HG03457 (cell line): ENCODE results near the gene MYORG.

Experiments used
- ATAC-seq: cut with Tn5 transposase; IDR thresholded peaks from one replicate; pipeline ENCODE4 v1.9.1; 2021; ENCODE audit warnings: moderate number of reproducible peaks; ENCODE audit not compliant: unreplicated experiment

Gene MYORG

DNA sequence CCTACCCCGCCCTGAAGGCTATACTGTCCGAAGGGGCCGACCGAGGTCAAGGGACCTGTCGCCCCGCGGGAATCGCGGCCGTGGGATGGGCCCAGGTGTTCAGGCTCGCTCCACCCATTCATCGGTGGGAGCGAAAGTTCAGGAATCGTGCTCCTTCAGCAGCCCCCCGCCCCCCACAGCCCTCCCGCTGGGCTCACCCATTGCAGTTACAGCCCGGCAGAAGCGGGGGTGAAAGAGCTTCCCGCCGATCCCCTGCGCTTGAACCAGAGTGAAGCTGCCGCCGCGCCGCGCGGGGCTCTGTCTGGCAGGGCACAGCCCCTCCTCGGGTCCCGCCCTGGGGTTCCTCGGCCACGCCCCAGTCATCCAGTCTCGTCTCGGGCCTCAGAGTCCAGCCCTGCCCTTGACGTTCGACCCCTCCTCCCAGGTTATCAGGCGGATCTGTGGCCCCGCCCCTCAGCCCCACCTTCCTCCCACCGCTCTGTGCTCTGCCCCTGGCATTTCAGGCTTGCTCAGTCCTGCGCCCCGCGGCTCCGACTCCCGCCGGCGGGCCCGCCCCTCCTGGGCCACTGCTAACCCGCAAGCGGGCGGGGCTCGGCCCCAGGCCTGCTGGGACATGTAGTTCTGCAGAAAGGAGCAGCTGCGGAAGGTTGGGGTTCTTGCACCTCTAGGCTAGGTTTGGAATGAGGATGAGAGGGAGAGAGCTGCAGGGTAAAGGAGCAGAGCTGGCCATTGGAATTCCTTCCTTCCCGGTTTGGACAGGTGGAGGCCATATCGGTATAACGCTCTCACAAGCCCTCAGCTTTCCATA is at the start of gene MYORG:
Gene MYORG, minus strand, starts transcription at position 303 of the 808 bp plus-strand sequence. CDS start 3,955 bp downstream, outside the sequence.
- ATAC-seq, result peak; percentile 67

DNA sequence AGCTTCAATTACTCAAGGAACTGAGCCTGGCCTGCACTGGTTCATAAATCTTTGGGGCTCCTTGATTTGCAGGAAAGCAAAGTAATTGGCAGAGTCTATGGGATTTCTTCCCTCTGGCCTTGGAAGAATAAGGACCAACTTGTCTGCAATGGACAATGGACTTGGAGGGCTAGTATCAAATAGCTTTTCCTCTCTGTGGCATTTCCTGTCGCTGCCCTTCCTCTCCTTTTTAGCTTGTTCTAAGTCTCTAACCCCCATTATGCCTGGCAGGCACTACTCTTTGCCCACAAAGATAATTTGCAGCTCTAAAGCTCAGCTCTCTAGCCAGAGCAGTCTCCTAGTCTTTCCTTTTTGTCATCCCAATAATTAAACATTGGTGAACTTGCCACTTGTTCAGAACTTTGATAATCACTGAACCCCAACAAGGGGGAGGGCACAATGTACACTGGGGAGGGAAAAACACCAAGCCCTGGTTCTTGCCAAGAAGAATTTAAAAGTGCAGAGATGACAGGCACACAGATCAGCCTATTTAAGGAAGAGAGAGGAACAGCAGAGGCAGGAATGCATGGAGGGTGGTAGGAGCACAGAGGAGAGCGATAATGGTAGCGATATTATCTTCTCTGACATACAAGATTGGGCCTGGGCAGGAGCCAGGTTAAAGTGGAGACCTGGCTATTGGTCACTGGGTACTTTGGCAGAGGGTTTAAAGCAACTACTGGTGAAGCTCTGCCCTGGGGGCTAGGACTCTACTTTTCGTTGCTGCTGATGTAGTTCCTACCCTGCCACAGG is 43.2 kb upstream of the MYORG start:
- ATAC-seq, result no peak

DNA sequence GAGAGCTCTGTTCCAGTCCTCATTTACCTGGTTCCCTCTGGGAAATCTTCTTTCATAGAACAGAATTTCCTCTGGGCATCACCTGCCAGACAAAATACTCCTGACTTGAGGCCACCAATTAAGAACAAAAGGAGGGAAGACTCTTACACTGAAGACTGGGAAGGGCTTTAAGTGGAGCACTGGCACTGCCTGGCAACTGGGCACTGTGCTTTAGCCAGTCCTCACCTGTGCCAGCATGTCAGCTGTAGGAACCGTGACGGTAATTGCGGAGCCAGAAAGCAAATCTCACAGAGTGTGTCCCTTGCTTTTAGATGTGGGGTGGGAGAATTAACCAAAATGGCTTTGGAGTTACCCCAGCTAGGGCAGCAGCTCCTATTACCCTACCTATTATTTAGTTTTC is 41.0 kb upstream of the MYORG start:
- no peak for ATAC-seq

DNA sequence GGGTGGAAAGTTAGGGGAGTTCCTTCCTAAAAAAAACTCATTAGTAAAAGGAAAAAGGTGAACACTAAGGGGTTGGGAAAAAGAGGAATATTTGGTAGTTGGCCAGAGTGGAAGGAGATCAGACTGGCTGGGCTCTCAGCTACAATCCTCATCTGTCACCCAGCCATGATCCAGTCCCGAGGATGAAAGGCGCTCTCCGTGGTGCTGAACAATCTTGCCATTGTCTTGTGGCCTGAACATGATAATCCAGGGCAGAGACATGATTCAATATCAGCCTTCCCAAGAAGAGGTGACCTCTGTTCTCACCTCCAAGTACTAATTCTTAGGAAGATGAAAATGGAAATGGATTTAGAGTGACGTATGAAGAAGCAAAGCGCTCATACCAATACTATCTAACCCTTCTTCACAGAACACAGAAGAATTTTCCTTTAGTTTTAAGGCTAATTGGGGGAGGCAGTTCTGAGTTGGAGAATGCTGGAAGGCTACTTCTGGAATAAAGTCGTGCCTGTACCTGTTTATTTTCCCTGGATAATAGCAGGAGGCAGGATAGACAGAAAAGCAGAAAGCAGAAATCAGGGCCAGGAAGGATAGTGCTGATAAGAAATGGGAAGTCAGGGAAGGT is 36.6 kb upstream of the MYORG start:
- no peak for ATAC-seq

DNA sequence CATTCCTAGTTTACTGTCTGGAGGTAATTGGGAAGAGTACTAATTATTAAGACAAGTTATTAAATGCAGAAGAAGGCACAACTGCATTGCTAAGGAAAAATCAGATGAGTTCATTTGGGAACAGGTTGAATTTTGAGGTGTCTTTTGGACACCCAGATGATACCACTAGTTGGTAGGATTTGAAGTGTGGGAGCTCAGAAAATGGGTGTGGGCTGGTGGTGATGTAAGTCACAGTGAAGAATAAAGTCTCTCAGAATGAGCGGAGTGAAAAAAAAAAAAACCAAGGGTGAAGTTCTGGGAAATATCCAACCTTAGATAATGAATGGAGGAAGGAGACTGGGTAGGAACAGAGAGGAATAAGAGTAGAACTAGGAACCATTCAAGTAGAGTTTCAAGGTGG is 35.6 kb upstream of the MYORG start:
- no peak for ATAC-seq

DNA sequence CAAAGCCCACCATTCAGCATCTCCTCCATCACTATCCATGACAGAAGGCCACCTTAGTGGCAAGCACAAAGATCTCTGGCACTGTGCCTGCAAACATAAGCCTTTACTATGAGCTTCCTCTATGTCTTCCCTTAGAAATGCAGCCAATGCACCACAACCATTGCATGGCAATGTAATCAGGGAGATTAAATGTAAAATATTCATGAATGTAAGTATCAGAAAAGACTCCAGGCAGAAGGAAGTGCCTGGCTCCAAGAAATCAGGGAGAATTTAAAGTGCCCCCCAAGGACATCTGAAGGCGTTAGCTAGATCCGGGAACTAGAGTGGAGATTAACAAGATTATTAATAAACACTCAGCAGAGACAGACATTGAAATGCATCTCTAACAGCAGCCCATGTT is 32.5 kb upstream of the MYORG start:
- ATAC-seq, result no peak

DNA sequence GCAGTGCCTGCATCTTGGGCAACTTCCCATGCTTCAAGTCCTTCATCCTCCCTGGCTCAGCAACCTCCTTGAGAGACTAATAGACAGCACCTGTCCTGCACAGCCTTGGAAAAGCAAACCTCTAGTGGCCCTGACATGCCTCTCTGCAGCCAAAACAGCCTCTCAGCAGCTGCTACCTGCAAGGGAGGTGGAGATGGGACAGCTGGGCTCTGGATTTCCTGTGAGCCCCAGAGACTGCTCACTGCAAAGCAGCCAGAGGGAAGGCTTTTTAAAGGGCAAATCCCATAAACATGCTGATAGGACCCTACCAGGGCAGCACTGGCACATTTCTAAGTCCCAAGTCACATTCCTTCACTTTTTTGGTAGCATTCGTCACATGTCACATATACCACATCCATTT is 31.5 kb upstream of the MYORG start:
- no peak for ATAC-seq

DNA sequence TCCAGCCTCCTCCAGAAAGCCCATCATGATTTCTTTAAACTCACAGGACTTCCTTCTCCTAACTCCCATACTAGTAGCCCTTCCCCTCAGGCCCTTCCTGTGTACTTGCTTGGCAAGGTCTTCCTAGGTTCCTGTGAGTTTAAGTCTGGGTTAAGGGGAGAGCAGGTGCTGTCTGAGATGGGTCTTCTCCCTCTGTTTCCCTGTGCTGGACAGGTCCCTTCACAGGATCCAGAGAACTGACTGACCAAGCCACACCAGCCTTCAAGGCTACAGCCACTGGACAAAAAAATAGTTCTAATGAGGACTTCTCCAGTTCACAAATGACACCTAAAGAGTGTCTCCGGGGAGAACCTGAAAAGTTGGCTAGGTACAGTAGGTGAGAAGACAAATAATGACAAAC is 29.5 kb upstream of the MYORG start:
- no peak for ATAC-seq

DNA sequence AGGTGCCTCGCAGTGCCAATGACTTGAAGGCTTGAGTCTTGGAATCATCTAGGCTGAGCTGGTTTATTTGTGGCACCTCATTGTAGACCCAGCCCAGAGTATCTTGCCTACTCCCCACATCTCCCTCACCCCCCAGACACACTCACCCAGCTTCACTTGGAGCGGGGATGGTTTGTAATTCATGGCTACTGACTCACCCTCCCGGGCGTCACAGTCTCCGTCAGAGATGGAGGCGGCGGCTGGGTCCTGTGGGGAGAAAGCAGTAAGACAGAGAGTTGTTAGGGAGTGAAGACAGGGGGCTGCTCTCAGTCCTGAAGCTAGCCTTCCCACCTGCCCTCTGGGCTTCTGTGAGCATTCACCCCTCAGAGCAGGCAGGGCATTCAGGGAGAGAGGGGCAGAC is 29.0 kb upstream of the MYORG start:
- ATAC-seq, result no peak

DNA sequence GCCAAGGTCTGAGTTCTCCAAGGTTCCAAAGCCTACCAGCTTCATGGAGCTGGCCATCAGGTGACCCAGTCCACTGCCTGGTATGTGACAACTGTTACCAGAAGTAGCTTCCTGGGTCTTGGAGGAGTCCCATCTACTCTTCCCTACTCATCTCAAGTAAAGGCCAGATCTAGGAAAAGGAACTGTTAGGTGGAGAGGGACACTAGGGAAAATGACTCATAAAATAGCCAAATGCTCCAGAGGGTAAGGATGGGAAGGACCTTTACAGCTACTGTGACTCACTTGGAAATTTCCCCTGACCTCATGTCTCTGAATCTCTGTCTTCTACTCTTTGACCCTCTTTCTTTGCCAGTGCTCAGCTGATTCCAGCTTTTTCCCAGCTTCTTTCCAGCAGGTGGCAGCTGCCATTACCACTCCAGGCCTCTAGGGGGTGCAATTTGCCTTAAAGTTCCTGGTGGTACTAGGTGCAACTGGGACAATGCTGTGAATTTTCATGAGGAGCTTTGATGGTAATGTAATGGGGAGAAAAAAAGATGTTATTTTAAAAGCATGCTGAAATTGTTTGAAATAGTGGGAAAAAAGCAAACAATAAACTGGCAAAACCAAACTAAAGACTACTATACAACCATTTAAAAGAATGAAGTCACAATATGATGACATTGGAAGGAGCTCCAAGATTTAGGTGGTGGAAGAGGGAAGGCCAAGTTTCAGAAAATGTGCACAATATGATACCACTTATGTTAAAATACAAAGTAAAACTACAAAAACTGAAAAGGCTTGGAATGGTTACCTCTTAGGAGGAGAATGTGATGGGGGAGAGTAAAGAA is 27.1 kb upstream of the MYORG start:
- no peak for ATAC-seq

DNA sequence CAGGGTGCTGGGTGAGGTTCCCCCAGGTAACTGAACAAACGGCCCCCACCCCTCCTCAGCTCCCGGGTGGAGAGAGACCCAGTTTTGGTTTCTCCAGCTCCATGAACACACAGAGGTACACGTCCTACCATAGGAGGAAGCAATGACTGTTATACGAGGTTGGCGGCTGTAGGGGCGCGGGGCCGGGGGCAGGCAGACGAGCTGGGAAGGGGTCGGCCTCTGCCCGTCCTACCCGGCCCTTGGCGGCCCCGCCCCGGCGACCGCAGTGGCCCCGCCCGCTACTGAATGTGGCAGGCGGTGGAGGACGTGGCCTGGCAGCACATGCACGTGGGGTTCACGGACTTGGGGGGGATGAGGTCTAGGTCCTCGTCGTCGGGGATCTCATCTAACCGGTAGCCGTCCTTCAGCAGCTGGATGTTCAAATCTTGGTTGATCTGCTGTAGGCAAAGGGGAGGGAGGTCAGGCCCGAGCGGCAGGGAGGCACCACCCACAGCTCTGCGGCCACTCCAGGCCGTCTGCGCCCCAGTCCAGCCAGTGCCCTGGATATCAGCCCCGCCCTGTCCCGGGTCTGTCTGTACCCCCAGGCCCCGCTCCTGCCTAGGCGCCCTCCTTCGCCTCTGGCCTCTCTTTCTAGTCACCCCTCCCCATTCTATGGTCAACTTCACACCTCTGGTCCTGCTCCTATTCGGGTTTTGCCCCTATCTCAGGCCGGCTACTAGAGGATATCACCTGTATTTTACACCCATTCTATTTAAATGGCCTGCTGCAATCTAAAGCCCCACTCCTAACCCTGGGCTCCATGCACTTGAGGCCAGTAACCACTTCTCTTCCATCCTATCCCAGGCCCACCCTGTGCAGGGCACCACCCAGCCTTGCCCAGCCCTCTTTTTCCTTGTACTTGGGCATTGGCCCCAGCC is 24.2 kb upstream of the MYORG start:
- ATAC-seq, result no peak

DNA sequence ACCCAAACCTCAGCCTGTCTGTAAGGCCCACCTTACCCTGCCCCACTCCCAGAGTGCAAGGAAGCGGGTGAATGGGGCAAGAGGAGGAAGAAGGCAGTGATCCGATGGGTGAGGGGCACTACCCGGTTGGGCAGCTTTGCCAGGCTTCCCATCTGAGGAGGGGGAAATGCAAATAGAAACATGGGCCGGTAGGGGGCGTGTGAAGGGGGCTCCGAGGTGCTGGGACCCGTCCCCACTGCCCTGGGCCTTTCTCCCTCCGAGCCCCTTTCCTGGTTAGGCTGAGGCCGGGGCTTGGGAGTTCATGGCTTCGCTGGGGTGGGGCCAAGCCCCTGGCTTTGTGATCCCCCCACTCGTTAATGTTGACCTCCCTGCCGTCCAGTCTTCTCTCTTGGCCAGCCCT is 23.6 kb upstream of the MYORG start:
- no peak for ATAC-seq

DNA sequence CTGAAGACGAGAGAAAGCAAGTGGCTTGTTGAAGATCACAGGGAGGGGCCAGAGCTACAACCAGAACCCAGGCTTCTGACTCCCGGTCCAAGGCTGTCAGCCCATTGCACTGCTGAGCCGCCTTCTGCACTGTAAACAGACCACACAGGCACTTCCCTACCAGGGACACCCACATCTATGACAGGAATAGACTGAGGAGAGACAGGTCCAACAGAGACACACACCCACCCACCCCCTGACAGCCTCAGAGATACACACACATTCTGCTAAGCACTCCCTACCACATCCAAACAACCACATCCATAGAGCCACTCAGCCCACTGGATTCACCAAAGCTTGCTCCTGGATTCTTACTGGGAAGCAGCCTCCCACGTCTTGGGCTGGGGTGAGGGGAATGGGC is 23.0 kb upstream of the MYORG start:
- ATAC-seq, result no peak

DNA sequence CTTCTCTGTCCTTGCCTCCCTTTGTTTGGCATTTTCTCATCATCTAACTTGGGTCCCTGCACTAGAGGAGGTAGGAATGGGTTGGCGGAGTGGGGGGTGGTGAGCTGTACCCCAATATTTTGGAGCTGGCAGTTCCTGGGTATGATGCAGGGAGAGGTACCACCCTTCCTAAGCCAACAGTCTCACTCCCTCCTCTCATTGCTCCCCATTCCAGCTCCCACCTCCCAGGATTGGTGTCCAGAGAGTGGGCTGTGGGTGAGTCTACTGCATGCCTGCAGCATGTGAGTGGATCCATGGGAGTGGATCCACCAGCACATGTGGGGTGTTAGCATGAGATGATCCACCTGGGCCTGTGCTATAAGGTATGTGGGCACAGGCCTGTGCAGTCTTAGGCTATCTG is 22.2 kb upstream of the MYORG start:
- ATAC-seq, result no peak

DNA sequence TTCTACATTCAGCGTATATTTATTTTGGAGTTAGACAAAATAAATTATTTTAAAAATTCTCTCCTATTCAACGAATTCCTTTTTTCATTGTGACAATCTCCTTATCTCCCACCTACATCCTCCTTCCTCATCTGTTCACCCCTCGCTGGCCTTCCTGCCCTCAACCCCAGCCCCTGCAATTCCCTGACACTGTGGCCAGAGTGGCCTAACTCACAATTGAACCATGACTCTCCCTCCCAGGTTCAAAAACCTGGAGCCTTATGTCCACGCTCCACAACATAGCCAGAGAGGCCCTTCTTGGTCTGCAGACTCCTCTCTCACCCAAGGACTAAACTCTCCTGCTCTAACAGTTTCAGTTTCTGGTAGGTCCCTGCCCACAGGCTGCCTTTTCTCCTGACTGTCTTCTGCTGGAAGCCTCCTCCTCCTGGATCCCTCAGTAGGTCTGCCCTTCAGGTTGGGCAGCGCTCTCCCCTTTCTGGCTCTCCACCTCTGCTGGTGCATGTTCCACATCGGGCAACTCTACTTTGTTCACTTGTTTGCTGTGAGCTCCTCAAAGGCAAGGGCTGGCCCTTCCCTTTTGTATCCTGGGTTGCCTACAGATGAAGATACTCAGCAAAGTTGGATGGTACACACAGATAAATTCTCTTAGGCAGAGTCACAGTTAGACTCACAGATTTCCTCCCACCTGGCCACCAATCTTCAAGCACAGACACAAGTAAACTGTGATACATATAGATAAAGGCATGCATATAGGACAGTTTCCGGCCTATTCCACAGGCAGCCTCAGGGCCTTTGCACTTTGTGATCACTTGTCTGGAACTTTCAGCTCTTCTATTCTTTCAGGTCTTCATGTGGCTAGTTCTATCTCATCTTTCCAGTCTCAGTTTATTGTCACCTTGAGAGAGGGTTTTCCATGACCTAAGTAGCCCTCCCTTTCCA is 19.8 kb upstream of the MYORG start:
- ATAC-seq, result no peak

DNA sequence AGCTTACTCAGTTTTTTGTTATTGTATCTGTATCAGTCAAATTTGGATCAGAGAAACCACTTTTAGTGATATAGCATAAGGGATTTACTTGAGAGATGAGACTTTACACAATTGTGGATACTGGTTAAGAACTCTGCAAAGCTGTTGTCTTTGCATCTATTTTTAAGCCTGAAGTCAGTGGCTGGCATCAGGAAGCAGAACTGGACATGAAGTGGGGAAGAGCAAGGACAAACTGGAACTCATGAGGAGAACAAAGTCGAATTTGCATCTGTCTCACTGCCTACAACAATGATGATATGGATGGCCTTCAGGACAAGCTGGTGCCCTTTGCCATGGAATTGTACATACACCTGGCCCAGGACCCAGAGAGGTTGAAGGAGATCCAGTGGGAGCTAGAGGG is 15.8 kb upstream of the MYORG start:
- no peak for ATAC-seq

DNA sequence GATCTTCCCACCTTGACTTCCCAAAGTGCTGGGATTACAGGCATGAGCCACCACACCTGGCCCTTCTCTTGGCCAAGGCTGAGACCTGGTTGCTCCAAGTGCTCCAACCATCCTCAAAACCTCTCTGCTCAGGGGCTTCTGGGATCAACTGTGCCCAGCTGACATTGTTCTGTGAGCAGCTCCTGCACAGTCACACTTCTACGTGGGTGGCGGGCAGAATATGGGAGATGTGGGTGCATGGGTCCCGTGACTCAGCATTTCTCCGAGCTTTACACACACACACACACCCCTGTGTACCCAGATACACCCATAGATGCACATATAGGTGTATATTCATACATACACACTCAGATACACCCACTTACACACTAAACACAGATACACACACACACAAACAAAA is 10.5 kb upstream of the MYORG start:
- ATAC-seq, result no peak

DNA sequence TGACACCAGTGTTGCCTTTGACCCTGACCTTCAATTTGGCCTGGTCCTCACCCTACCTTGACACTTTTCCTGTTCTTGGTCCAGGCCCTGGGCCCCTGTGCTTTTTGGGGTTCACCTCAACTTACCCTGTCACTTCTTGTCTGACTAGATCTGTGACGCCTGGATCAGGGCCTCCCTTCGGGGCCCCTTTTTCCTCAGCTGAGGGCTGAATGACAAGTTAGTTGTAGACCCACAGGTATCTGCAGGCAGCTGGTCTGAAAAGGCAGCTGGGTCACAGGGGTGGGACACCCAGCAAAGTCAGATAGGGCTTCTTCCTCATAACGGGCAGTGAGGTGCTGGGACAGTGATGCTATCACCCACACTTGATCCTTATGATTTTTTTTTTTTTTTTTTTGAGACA is 10.0 kb upstream of the MYORG start:
- no peak for ATAC-seq
